AG04450 (cell line): Measurements from ENCODE around the gene FLNB. TPM values are rescaled to one million over a fixed set of nuclear protein-coding genes. Genes with fewer than 3 reads are reported as not detected.

ENCODE experiments used
- CTCF ChIA-PET: fragments of 300-600, 350-600 bp; formaldehyde crosslinking; extraction: SDS; loops from one replicate; lab custom pipeline; 2022; ENCODE audit warnings: antibody characterized with exemption, inconsistent platforms; lab: Charles Lee
- POLR2A ChIA-PET: fragments of 350-600 bp; formaldehyde crosslinking; extraction: SDS; loops from one replicate; lab custom pipeline; 2021; ENCODE audit warnings: antibody characterized with exemption, inconsistent platforms; lab: Yijun Ruan, JAX
- DNase-seq: peaks from one replicate; pipeline ENCODE4 v3.0.0-alpha.2; 2011; ENCODE audit warnings: low read depth, low spot score
- H3K27ac ChIP-seq: one replicate; pipeline ENCODE4 v1.5.1; 2012; ENCODE audit warnings: low read depth, low read length, control low read depth
- H3K27me3 ChIP-seq: one replicate; pipeline ENCODE4 v1.6.0; 2012; ENCODE audit warnings: low read length; ENCODE audit not compliant: control insufficient read depth, insufficient read depth
- H3K4me3 ChIP-seq: 2 replicates; pipeline ENCODE4 v1.5.1; 2011; ENCODE audit warnings: mild to moderate bottlenecking, low read depth, low read length, control low read depth
- H3K9me3 ChIP-seq: 2 replicates; pipeline ENCODE4 v1.5.1; 2012; ENCODE audit warnings: low read length; ENCODE audit not compliant: control insufficient read depth, insufficient read depth
- CTCF ChIP-seq: IDR thresholded peaks from 2 replicates; pipeline ENCODE4 v1.5.1; 2011; ENCODE audit warnings: low read depth, low read length, control low read depth, inconsistent platforms
- polyA plus RNA-seq: library from polyadenylated mRNA; depleted of rRNA; stranded (reverse); fragments of >200 nt; gene quantifications from 2 replicates; pipeline ENCODE4 v1.2.3, GENCODE V29; 2011

Gene FLNB
- polyA plus RNA-seq, 1 experiment, result 89.6 TPM

GRCh38 chr3:58178528-58179234 is 170.5 kb downstream of the FLNB start:
- no peak overlapping the region for H3K27ac ChIP-seq
- CTCF ChIA-PET, result interaction anchor here (0.6 to 4.0 kb wide), 24 partner anchors 10 to 281 kb away, joined by 3 to 76 read pairs (median 7); partner anchors contain the start of genes HTD2 and RPP14
- H3K4me3 ChIP-seq, result no peak overlapping the region
- DNase-seq, result no peak
- POLR2A ChIA-PET, result interaction anchor here (1.7 kb wide), 1 partner anchor 11 kb away, joined by 5 read pairs; no protein-coding TSS in a partner anchor
- no peaks in the 10 kb centered on the region for H3K27me3 ChIP-seq
- H3K9me3 ChIP-seq, result no peaks in the 10 kb centered on the region
- no peak for TF ChIP-seq CTCF

- H3K4me3 ChIP-seq, result no peak overlapping the region
- no peaks in the 10 kb centered on the region for H3K9me3 ChIP-seq
- no peak overlapping the region for H3K27ac ChIP-seq
- H3K27me3 ChIP-seq, result no peaks in the 10 kb centered on the region
- ChIA-PET POLR2A (no interaction called here), CTCF (interaction anchor here (1.8 to 4.0 kb wide), 3 partner anchors 12 to 127 kb away, joined by 4 to 37 read pairs (median 24); partner anchors contain the start of genes HTD2 and RPP14)
- DNase-seq, result no peak
- TF ChIP-seq CTCF, result no peak
Measured at GRCh38 chr3:58179235-58180098, 171.2 kb downstream of the FLNB start.

GRCh38 chr3:58180099-58180880 is 172.1 kb downstream of the FLNB start:
- H3K4me3 ChIP-seq, result no peak overlapping the region
- no peaks in the 10 kb centered on the region for H3K9me3 ChIP-seq
- CTCF ChIA-PET, result interaction anchor here (1.2 to 4.0 kb wide), 3 partner anchors 13 to 126 kb away, joined by 3 to 37 read pairs (median 4); partner anchors contain the start of genes HTD2 and RPP14
- POLR2A ChIA-PET, result no interaction called here
- TF ChIP-seq CTCF, result no peak
- H3K27ac ChIP-seq, result no peak overlapping the region
- DNase-seq, result no peak
- no peaks in the 10 kb centered on the region for H3K27me3 ChIP-seq

GRCh38 chr3:58180940-58181587 is 172.8 kb downstream of the FLNB start:
- Histone ChIP-seq H3K27ac (no peak overlapping the region), H3K4me3 (no peak overlapping the region), H3K27me3 (peaks cover under 1% of the 10 kb centered on the region), H3K9me3 (no peaks in the 10 kb centered on the region)
- CTCF ChIA-PET, result interaction anchor here (1.2 to 1.8 kb wide), 2 partner anchors 14 to 125 kb away, joined by 3 to 4 read pairs; partner anchors contain the start of genes HTD2 and RPP14
- DNase-seq, result no peak
- POLR2A ChIA-PET, result no interaction called here
- no peak for TF ChIP-seq CTCF
